Neural progenitor cell (in vitro differentiated cells): ENCODE results near the gene BICD1. TPM values are rescaled to one million over a fixed set of nuclear protein-coding genes. Genes with fewer than 3 reads are reported as not detected.
"Not testable (repeated sequence)": the region's sequence is repeated elsewhere in the genome, so short reads cannot be mapped to it uniquely, and the experiment has no call there.

ENCODE experiments used
- DNase-seq: peaks from one replicate; pipeline ENCODE4 v3.0.0-alpha.2; 2016; ENCODE audit warnings: low spot score
- H2AFZ ChIP-seq: fragments of 200-600 bp; sonication (generic); replicated peaks from 2 replicates; pipeline ENCODE4 v1.6.1; 2016; ENCODE audit warnings: antibody characterized with exemption
- H3F3A ChIP-seq: fragments of 200-600 bp; sonication (generic); 2 replicates; pipeline ENCODE4 v1.6.1; 2016; ENCODE audit warnings: antibody characterized with exemption, low read depth
- H3K27ac ChIP-seq: fragments of 200-600 bp; sonication (generic); 2 replicates; pipeline ENCODE4 v1.5.1; 2016; ENCODE audit warnings: mild to moderate bottlenecking
- H3K27me3 ChIP-seq: fragments of 200-600 bp; sonication (generic); 2 replicates; pipeline ENCODE4 v1.6.1; 2016; ENCODE audit warnings: mild to moderate bottlenecking, moderate library complexity
- H3K36me3 ChIP-seq: fragments of 200-600 bp; sonication (generic); 2 replicates; pipeline ENCODE4 v1.5.1; 2016
- H3K4me1 ChIP-seq: fragments of 200-600 bp; sonication (generic); 2 replicates; pipeline ENCODE4 v1.6.1; 2016; ENCODE audit warnings: mixed run types
- H3K4me2 ChIP-seq: fragments of 200-600 bp; sonication (generic); 2 replicates; pipeline ENCODE4 v1.6.1; 2016
- H3K4me3 ChIP-seq: fragments of 200-600 bp; sonication (generic); 2 replicates; pipeline ENCODE4 v1.5.1; 2016
- H3K79me2 ChIP-seq: fragments of 200-600 bp; sonication (generic); 2 replicates; pipeline ENCODE4 v1.6.1; 2016; ENCODE audit warnings: low read depth
- H3K9ac ChIP-seq: fragments of 200-600 bp; sonication (generic); 2 replicates; pipeline ENCODE4 v1.6.1; 2016
- H3K9me3 ChIP-seq: fragments of 200-600 bp; sonication (generic); 2 replicates; pipeline ENCODE4 v1.5.1; 2016; ENCODE audit warnings: low read depth
- H4K20me1 ChIP-seq: fragments of 200-600 bp; sonication (generic); 2 replicates; pipeline ENCODE4 v1.6.1; 2016; ENCODE audit warnings: low read depth
- H3K27ac Mint-ChIP-seq: 3 replicates; pipeline ENCODE4 v1.8.0; 2021; ENCODE audit warnings: mixed read lengths
- H3K27me3 Mint-ChIP-seq: 2 replicates; pipeline ENCODE4 v1.8.0; 2022; ENCODE audit warnings: low read depth, mild to moderate bottlenecking, inconsistent platforms, moderate library complexity, mixed read lengths; ENCODE audit not compliant: insufficient read depth
- H3K36me3 Mint-ChIP-seq: 3 replicates; pipeline ENCODE4 v1.8.0; 2021; ENCODE audit warnings: mixed read lengths
- H3K4me1 Mint-ChIP-seq: 3 replicates; pipeline ENCODE4 v1.8.0; 2021; ENCODE audit warnings: mixed read lengths
- H3K4me3 Mint-ChIP-seq: 3 replicates; pipeline ENCODE4 v1.8.0; 2021; ENCODE audit warnings: mild to moderate bottlenecking, moderate library complexity, mixed read lengths
- H3K9me3 Mint-ChIP-seq: 3 replicates; pipeline ENCODE4 v1.8.0; 2020; ENCODE audit warnings: mixed read lengths
- CTCF ChIP-seq: fragments of 200-600 bp; sonication (generic); IDR thresholded peaks from 2 replicates; pipeline ENCODE4 v1.5.1; 2017; ENCODE audit warnings: antibody characterized with exemption, mild to moderate bottlenecking
- EZH2 ChIP-seq: fragments of 200-600 bp; sonication (generic); IDR thresholded peaks from 2 replicates; pipeline ENCODE4 v1.6.1; 2017; ENCODE audit warnings: antibody characterized with exemption, mild to moderate bottlenecking, moderate library complexity
- EZH2phosphoT487 ChIP-seq: fragments of 200-600 bp; sonication (generic); IDR thresholded peaks from 2 replicates; pipeline ENCODE4 v1.6.1; 2017; ENCODE audit warnings: antibody characterized with exemption
- total RNA-seq: library from RNA; depleted of rRNA; stranded (reverse); fragments of >200 nt; gene quantifications from 2 replicates; pipeline ENCODE4 v1.2.3, GENCODE V29; 2015; ENCODE audit warnings: low replicate concordance

The BICD1 gene
- total RNA-seq, 1 donor from 2014 or later, result 23.6 TPM

- no peaks in the 10 kb centered on the region for H3K36me3 ChIP-seq
- Mint-ChIP-seq H3K27ac (no peak overlapping the region), H3K36me3 (peaks cover 7% of the 10 kb centered on the region)
Observed at GRCh38 chr12:32226768-32227167, 120.1 kb downstream of the BICD1 start.

DNA sequence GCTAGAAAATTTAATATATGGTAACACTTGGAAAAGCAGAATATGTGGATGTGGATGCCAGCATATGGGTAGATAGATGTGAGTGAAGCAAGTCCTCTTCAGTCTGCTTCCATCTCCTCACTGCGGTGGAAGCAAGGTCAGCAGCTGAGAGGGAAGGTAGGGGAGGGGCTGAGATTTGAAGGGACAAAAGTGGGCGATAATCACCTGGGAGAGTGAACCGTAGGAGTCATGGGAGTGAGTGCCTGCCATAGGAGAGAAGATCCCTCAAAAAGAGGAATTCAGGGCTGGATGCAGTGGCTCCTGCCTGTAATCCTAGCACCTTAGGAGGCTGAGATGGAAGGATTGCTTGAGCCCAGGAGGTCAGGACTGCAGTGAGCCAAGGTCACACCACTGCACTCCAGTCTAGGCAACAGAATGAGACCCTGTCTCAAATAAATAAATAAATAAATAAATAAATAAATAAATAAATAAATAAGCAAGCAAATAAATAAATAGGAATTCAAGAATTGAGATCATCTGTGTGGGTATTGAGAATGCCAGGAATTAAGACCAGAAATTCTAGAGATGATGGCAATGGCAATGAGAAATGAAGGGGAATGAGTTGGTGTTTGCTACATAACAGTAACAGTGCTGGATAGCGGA lies 123.4 kb downstream of the BICD1 start:
- no peak overlapping the region for H3K27ac ChIP-seq
- H2AFZ ChIP-seq, result no peak overlapping the region
- no peaks in the 10 kb centered on the region for H4K20me1 ChIP-seq
- Mint-ChIP-seq H3K4me3 (no peak overlapping the region), H3K4me1 (no peaks in the 10 kb centered on the region), H3K27ac (no peak overlapping the region), H3K27me3 (no peaks in the 10 kb centered on the region), H3K9me3 (no peaks in the 10 kb centered on the region), H3K36me3 (peaks cover 4% of the 10 kb centered on the region)
- peaks cover 17% of the 10 kb centered on the region for H3K79me2 ChIP-seq
- no peak overlapping the region for H3K4me3 ChIP-seq
- no peak overlapping the region for H3K4me2 ChIP-seq
- DNase-seq, result no peak
- no peaks in the 10 kb centered on the region for H3F3A ChIP-seq
- no peaks in the 10 kb centered on the region for H3K27me3 ChIP-seq
- no peaks in the 10 kb centered on the region for H3K9me3 ChIP-seq
- no peaks in the 10 kb centered on the region for H3K36me3 ChIP-seq
- no peak overlapping the region for H3K9ac ChIP-seq
- TF ChIP-seq CTCF (no peak), EZH2phosphoT487 (no peak), EZH2 (no peak)
- no peaks in the 10 kb centered on the region for H3K4me1 ChIP-seq

More at GRCh38 chr12:32226768-32227167, 120.1 kb downstream of the BICD1 start:
- Histone ChIP-seq H3K27me3 (no peaks in the 10 kb centered on the region), H3K4me2 (no peak overlapping the region), H3K79me2 (peaks cover 12% of the 10 kb centered on the region), H4K20me1 (no peaks in the 10 kb centered on the region), H2AFZ (no peak overlapping the region), H3K27ac (no peak overlapping the region), H3K4me3 (no peak overlapping the region), H3K9ac (no peak overlapping the region), H3K9me3 (no peaks in the 10 kb centered on the region), H3K4me1 (no peaks in the 10 kb centered on the region), H3F3A (no peaks in the 10 kb centered on the region)
- Mint-ChIP-seq H3K27me3 (no peaks in the 10 kb centered on the region), H3K9me3 (no peaks in the 10 kb centered on the region), H3K4me1 (no peaks in the 10 kb centered on the region), H3K4me3 (no peak overlapping the region)
- no peak for DNase-seq
- TF ChIP-seq EZH2 (no peak), EZH2phosphoT487 (no peak), CTCF (no peak)

DNA sequence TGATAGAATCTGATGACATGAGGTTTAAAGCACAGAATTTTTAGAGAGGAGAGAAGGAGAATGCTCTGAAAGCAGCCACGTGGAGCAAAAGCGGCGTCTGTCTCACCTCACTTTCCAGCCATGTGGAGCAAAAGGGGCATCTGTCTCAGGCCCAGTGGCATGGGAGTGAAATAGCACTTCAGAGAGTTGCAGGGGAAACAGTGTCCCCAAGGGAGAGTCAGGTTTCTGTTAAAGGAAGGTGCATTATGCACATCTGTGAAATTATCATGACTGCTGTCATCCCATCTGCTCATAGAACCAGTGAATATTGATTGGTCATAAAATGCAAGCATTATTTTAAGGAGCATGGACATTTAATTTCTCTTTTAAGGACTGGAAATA lies 124.0 kb downstream of the BICD1 start:
- no peaks in the 10 kb centered on the region for H4K20me1 ChIP-seq
- Mint-ChIP-seq H3K4me1 (no peaks in the 10 kb centered on the region), H3K9me3 (no peaks in the 10 kb centered on the region), H3K27me3 (no peaks in the 10 kb centered on the region), H3K27ac (no peak overlapping the region), H3K4me3 (no peak overlapping the region), H3K36me3 (peaks cover 6% of the 10 kb centered on the region)
- no peaks in the 10 kb centered on the region for H3K27me3 ChIP-seq
- H3K4me3 ChIP-seq, result no peak overlapping the region
- H3K9me3 ChIP-seq, result no peaks in the 10 kb centered on the region
- no peak overlapping the region for H2AFZ ChIP-seq
- H3K4me1 ChIP-seq, result no peaks in the 10 kb centered on the region
- no peak overlapping the region for H3K9ac ChIP-seq
- no peak for TF ChIP-seq EZH2phosphoT487
- peaks cover 17% of the 10 kb centered on the region for H3K79me2 ChIP-seq
- H3K4me2 ChIP-seq, result no peak overlapping the region
- H3K36me3 ChIP-seq, result no peaks in the 10 kb centered on the region
- no peak overlapping the region for H3K27ac ChIP-seq
- no peaks in the 10 kb centered on the region for H3F3A ChIP-seq
- DNase-seq, result no peak

GRCh38 chr12:32231361-32231760 lies 124.7 kb downstream of the BICD1 start:
- H3K27me3 ChIP-seq, H3K9me3 ChIP-seq, H2AFZ ChIP-seq, H3K27me3 Mint-ChIP-seq, H3K4me3 Mint-ChIP-seq, DNase-seq, H3K36me3 Mint-ChIP-seq, H3K4me1 Mint-ChIP-seq, H3K27ac Mint-ChIP-seq, H4K20me1 ChIP-seq, H3F3A ChIP-seq, H3K27ac ChIP-seq, H3K36me3 ChIP-seq, H3K9me3 Mint-ChIP-seq, H3K4me1 ChIP-seq, H3K4me2 ChIP-seq, H3K4me3 ChIP-seq, H3K9ac ChIP-seq: not testable (repeated sequence)
- H3K79me2 ChIP-seq, result peaks cover 17% of the 10 kb centered on the region
